Thyroid gland (tissue), 4 donors: ENCODE data around the gene RANBP1. TPM values are rescaled to one million over a fixed set of nuclear protein-coding genes. Genes with fewer than 3 reads are reported as not detected.

Source experiments
- DNase-seq, 2 donors: peaks; one replicate each; pipeline ENCODE4 v3.0.0-alpha.2; 2019
- H3K27ac ChIP-seq, 3 donors: fragments of 200-600 bp; sonication (generic); 1 replicate in 2 of 3; 2 replicates in 1 of 3; pipeline ENCODE4 v1.5.1; 2016 to 2019; ENCODE audit warnings: mild to moderate bottlenecking in 1 of 3, moderate library complexity in 1 of 3
- H3K27me3 ChIP-seq: fragments of 200-600 bp; sonication (generic); one replicate; pipeline ENCODE4 v1.5.1; 2019
- H3K36me3 ChIP-seq, 2 donors: fragments of 200-600 bp; sonication (generic); one replicate each; pipeline ENCODE4 v1.5.1; 2016 to 2019
- H3K4me1 ChIP-seq, 2 donors: fragments of 200-600 bp; sonication (generic); one replicate each; pipeline ENCODE4 v1.5.1; 2017 to 2019
- H3K4me3 ChIP-seq, 3 donors: fragments of 200-600 bp; sonication (generic); replicated peaks in 1 of 3; 1 replicate in 2 of 3; 2 replicates in 1 of 3; pipeline ENCODE4 v1.5.1; 2016; ENCODE audit warnings: mild to moderate bottlenecking in 1 of 3
- H3K9me3 ChIP-seq: fragments of 200-600 bp; sonication (generic); one replicate; pipeline ENCODE4 v1.5.1; 2017
- CTCF ChIP-seq, 6 experiments: fragments of 200-600 bp in 3 of 6; fragments of 450-650 bp in 3 of 6; sonication (generic) in 3 of 6; IDR thresholded peaks; one replicate each; pipeline ENCODE4 v1.5.1; 2016 to 2019; ENCODE audit warnings: antibody characterized with exemption in 6 of 6, mild to moderate bottlenecking in 2 of 6, inconsistent platforms in 1 of 6, moderate library complexity in 1 of 6
- POLR2A ChIP-seq, 2 donors: fragments of 450-650 bp; IDR thresholded peaks; one replicate each; pipeline ENCODE4 v1.6.1; 2017; ENCODE audit warnings: antibody characterized with exemption in 2 of 2, mild to moderate bottlenecking in 2 of 2, moderate library complexity in 1 of 2
- WGBS, 2 donors: methylation state at CpG; one replicate each; pipeline ENCODE4 v1.1.5; 2017; 5-methylcytosine and 5-hydroxymethylcytosine counted together
- intact Hi-C: fragments of 100-400 bp; cut with DNase I; formaldehyde crosslinking; loops from one replicate; pipeline ENCODE4 v1.15.1; 2023
- total RNA-seq, 4 donors: library from RNA; depleted of rRNA; stranded (reverse); fragments of >200 nt; gene quantifications; one replicate each; pipeline ENCODE4 v1.2.3, GENCODE V29; 2016

RANBP1 gene
- total RNA-seq, 4 donors from 2014 or later, result 125 to 232 (median 173) TPM

- DNase-seq, result no peak
- 72 to 76% methylated on average over 10 to 25 of the region's 30 CpGs for WGBS, 2 donors
- H3K4me3 ChIP-seq, result no peak overlapping the region
Measured at GRCh38 chr22:20155330-20156041, 39.6 kb downstream of the RANBP1 start.

DNA sequence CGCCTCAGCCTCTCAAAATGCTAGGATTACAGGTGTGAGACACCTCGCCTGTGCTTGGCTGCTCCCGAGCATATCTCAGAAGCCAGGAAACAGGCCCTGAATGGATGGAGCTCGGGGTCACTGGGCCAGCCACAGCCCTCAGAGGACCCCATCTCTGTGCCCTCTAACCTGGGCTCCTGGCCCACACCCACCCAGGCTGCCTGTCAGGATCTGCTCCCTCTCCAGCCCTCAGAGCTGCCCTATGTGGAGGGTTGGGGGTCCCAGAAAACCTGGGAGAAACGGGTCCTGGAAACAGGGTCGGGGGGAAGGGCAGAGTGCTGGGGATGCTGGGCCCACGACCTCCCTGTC lies 40.1 kb downstream of the RANBP1 start:
- Histone ChIP-seq H3K9me3 (no peaks in the 10 kb centered on the region), H3K27ac (no peak overlapping the region), H3K4me3 (no peak overlapping the region), H3K36me3 (no peaks in the 10 kb centered on the region), H3K4me1 (peaks cover 0 to 4% of the 10 kb centered on the region in 2 donors), H3K27me3 (no peaks in the 10 kb centered on the region)
- TF ChIP-seq POLR2A (IDR thresholded peaks at IDR 0.05), result no peak
- WGBS, 2 donors, result 67 to 72% methylated on average over 3 to 5 of the region's 7 CpGs
- intact Hi-C loops, result loop anchor here (2.0 to 5.0 kb wide), 2 partner anchors 111 to 129 kb away; partner anchors contain the start of gene RTN4R
- DNase-seq, result no peak

More at GRCh38 chr22:20155330-20156041, 39.6 kb downstream of the RANBP1 start:
- Histone ChIP-seq H3K36me3 (no peaks in the 10 kb centered on the region), H3K27ac (no peak overlapping the region), H3K4me1 (peaks cover 0 to 4% of the 10 kb centered on the region in 2 donors), H3K9me3 (no peaks in the 10 kb centered on the region), H3K27me3 (no peaks in the 10 kb centered on the region)
- TF ChIP-seq POLR2A (IDR thresholded peaks at IDR 0.05) (no peak), CTCF (IDR thresholded peaks at IDR 0.05) (no peak)
- intact Hi-C loops, result loop anchor here (2.0 to 5.0 kb wide), 2 partner anchors 112 to 129 kb away; partner anchors contain the start of gene RTN4R

- H3K4me3 ChIP-seq, result no peak overlapping the region
- H3K36me3 ChIP-seq, result no peaks in the 10 kb centered on the region
- H3K9me3 ChIP-seq, result no peaks in the 10 kb centered on the region
Measured at GRCh38 chr22:20156611-20157429, 40.9 kb downstream of the RANBP1 start.

GRCh38 chr22:20157430-20158183 lies 41.7 kb downstream of the RANBP1 start:
- H3K27ac ChIP-seq, result no peak overlapping the region
- no peak for DNase-seq
- no peaks in the 10 kb centered on the region for H3K36me3 ChIP-seq
- intact Hi-C loops, result loop anchor here (2.0 to 5.0 kb wide), 2 partner anchors 110 to 127 kb away; partner anchors contain the start of gene RTN4R
- TF ChIP-seq POLR2A (IDR thresholded peaks at IDR 0.05) (no peak), CTCF (IDR thresholded peaks at IDR 0.05) (no peak)
- H3K4me3 ChIP-seq, result no peak overlapping the region
- no peaks in the 10 kb centered on the region for H3K27me3 ChIP-seq
- peaks cover 0 to 4% of the 10 kb centered on the region in 2 donors for H3K4me1 ChIP-seq
- WGBS, 2 donors, result 76 to 93% methylated on average over 8 to 9 of the region's 15 CpGs
- no peaks in the 10 kb centered on the region for H3K9me3 ChIP-seq

More at GRCh38 chr22:20156611-20157429, 40.9 kb downstream of the RANBP1 start:
- intact Hi-C loops, result loop anchor here (2.0 to 5.0 kb wide), 2 partner anchors 110 to 128 kb away; partner anchors contain the start of gene RTN4R
- WGBS, 2 donors, result 68 to 75% methylated on average over 4 to 5 of the region's 17 CpGs
- Histone ChIP-seq H3K27me3 (no peaks in the 10 kb centered on the region), H3K4me1 (peaks cover 0 to 4% of the 10 kb centered on the region in 2 donors), H3K27ac (no peak overlapping the region)
- TF ChIP-seq CTCF (IDR thresholded peaks at IDR 0.05) (peak; percentile 96 to 100 (median 98)), POLR2A (IDR thresholded peaks at IDR 0.05) (no peak)
- DNase-seq, result peak; percentile 85 to 87
